H9 (cell line): ENCODE results near the gene ESPNL. TPM values are rescaled to one million over a fixed set of nuclear protein-coding genes. Genes with fewer than 3 reads are reported as not detected.

ENCODE experiments used
- DNase-seq: peaks from one replicate; pipeline ENCODE4 v3.0.0-alpha.2; 2017
- H2AFZ ChIP-seq: one replicate; pipeline ENCODE4 v1.6.1; 2013; ENCODE audit warnings: mild to moderate bottlenecking, low read length, control low read depth, moderate library complexity
- H2AK5ac ChIP-seq: 2 replicates; pipeline ENCODE4 v1.6.1; 2013; ENCODE audit warnings: low read length, control low read depth, mixed read lengths; ENCODE audit not compliant: insufficient read length
- H2BK120ac ChIP-seq: one replicate; pipeline ENCODE4 v1.6.1; 2013; ENCODE audit warnings: low read depth, mild to moderate bottlenecking, low read length, control low read depth, inconsistent platforms; ENCODE audit not compliant: poor library complexity, severe bottlenecking
- H2BK12ac ChIP-seq: 2 replicates; pipeline ENCODE4 v1.6.1; 2013; ENCODE audit warnings: low read length, control low read depth, mixed read lengths, low read depth; ENCODE audit not compliant: insufficient read length
- H2BK15ac ChIP-seq: 2 replicates; pipeline ENCODE4 v1.6.1; 2013; ENCODE audit warnings: low read depth, low read length, control low read depth
- H2BK20ac ChIP-seq: one replicate; pipeline ENCODE4 v1.6.1; 2013; ENCODE audit warnings: low read depth, mild to moderate bottlenecking, low read length, control low read depth, inconsistent platforms; ENCODE audit not compliant: poor library complexity, severe bottlenecking
- H2BK5ac ChIP-seq: 2 replicates; pipeline ENCODE4 v1.6.1; 2013; ENCODE audit warnings: low read length, control low read depth, mixed read lengths; ENCODE audit not compliant: insufficient read length
- H3K14ac ChIP-seq: 2 replicates; pipeline ENCODE4 v1.6.1; 2013; ENCODE audit warnings: low read length, control low read depth; ENCODE audit not compliant: insufficient read depth
- H3K18ac ChIP-seq: 2 replicates; pipeline ENCODE4 v1.6.1; 2013; ENCODE audit warnings: low read depth, mild to moderate bottlenecking, mixed read lengths, low read length, control low read depth; ENCODE audit not compliant: insufficient read length
- H3K23ac ChIP-seq: 2 replicates; pipeline ENCODE4 v1.6.1; 2013; ENCODE audit warnings: low read length, control low read depth, mixed read lengths, low read depth; ENCODE audit not compliant: insufficient read length
- H3K23me2 ChIP-seq: 2 replicates; pipeline ENCODE4 v1.6.1; 2013; ENCODE audit warnings: low read depth, mild to moderate bottlenecking, mixed read lengths, low read length, control low read depth; ENCODE audit not compliant: insufficient read length, poor library complexity, severe bottlenecking
- H3K27ac ChIP-seq: 2 replicates; pipeline ENCODE4 v1.5.1; 2013; ENCODE audit warnings: low read length, control low read depth, mixed read lengths, low read depth; ENCODE audit not compliant: insufficient read length
- H3K27me3 ChIP-seq: 2 replicates; pipeline ENCODE4 v1.6.1; 2013; ENCODE audit warnings: low read length, control low read depth, inconsistent platforms; ENCODE audit not compliant: insufficient read depth
- H3K4ac ChIP-seq: 2 replicates; pipeline ENCODE4 v1.6.1; 2013; ENCODE audit warnings: low read depth, mild to moderate bottlenecking, control low read depth, inconsistent platforms, low read length, moderate library complexity
- H3K4me1 ChIP-seq: 2 replicates; pipeline ENCODE4 v1.6.1; 2013; ENCODE audit warnings: low read length, control low read depth, inconsistent platforms; ENCODE audit not compliant: insufficient read depth
- H3K4me2 ChIP-seq: 2 replicates; pipeline ENCODE4 v1.6.1; 2013; ENCODE audit warnings: low read length, control low read depth, mixed read lengths; ENCODE audit not compliant: insufficient read length, insufficient read depth
- H3K56ac ChIP-seq: 2 replicates; pipeline ENCODE4 v1.6.1; 2013; ENCODE audit warnings: low read depth, mild to moderate bottlenecking, mixed read lengths, low read length, control low read depth; ENCODE audit not compliant: insufficient read length
- H3K79me1 ChIP-seq: 2 replicates; pipeline ENCODE4 v1.6.1; 2013; ENCODE audit warnings: low read depth, mild to moderate bottlenecking, moderate library complexity, low read length, control low read depth, inconsistent platforms; ENCODE audit not compliant: insufficient read depth, poor library complexity, severe bottlenecking
- H3K79me2 ChIP-seq: 2 replicates; pipeline ENCODE4 v1.6.1; 2013; ENCODE audit warnings: low read length, control low read depth, inconsistent platforms; ENCODE audit not compliant: insufficient read depth
- H3K9ac ChIP-seq: 2 replicates; pipeline ENCODE4 v1.6.1; 2013; ENCODE audit warnings: low read length, control low read depth, mixed read lengths; ENCODE audit not compliant: insufficient read length; ENCODE audit errors: extremely low read depth
- H3K9me3 ChIP-seq: one replicate; pipeline ENCODE4 v1.6.1; 2013; ENCODE audit warnings: low read depth, low read length, inconsistent platforms; ENCODE audit not compliant: control insufficient read depth
- H3T11ph ChIP-seq: one replicate; pipeline ENCODE4 v1.6.1; 2013; ENCODE audit warnings: mild to moderate bottlenecking, low read length, control low read depth, inconsistent platforms
- H4K20me1 ChIP-seq: one replicate; pipeline ENCODE4 v1.6.1; 2013; ENCODE audit not compliant: control insufficient read depth, insufficient read length, insufficient read depth
- H4K5ac ChIP-seq: 2 replicates; pipeline ENCODE4 v1.6.1; 2013; ENCODE audit warnings: low read depth, mild to moderate bottlenecking, mixed read lengths, low read length, control low read depth; ENCODE audit not compliant: insufficient read length
- H4K8ac ChIP-seq: replicated peaks from 2 replicates; pipeline ENCODE4 v1.6.1; 2013; ENCODE audit warnings: low read length, control low read depth, mixed read lengths, low read depth; ENCODE audit not compliant: insufficient read length
- H4K91ac ChIP-seq: 2 replicates; pipeline ENCODE4 v1.6.1; 2013; ENCODE audit warnings: low read depth, mild to moderate bottlenecking, moderate library complexity, mixed read lengths, low read length, control low read depth; ENCODE audit not compliant: insufficient read length
- H3K27ac Mint-ChIP-seq, 3 experiments: 2 replicates in 2 of 3; 3 replicates in 1 of 3; pipeline ENCODE4 v1.8.0; 2020 to 2021; ENCODE audit warnings: mixed read lengths in 3 of 3, mild to moderate bottlenecking in 1 of 3, moderate library complexity in 1 of 3
- H3K27me3 Mint-ChIP-seq: 2 replicates; pipeline ENCODE4 v1.8.0; 2021; ENCODE audit warnings: low read depth, mild to moderate bottlenecking, moderate library complexity, mixed read lengths
- H3K36me3 Mint-ChIP-seq, 3 experiments: 2 replicates in 2 of 3; 3 replicates in 1 of 3; pipeline ENCODE4 v1.8.0; 2020 to 2021; ENCODE audit warnings: low read depth in 3 of 3, mixed read lengths in 3 of 3; ENCODE audit not compliant: insufficient read depth in 1 of 3
- H3K4me1 Mint-ChIP-seq, 2 experiments: 2 replicates each; pipeline ENCODE4 v1.8.0; 2020; ENCODE audit warnings: mixed read lengths in 2 of 2
- H3K4me3 Mint-ChIP-seq, 2 experiments: 2 replicates in 1 of 2; 3 replicates in 1 of 2; pipeline ENCODE4 v1.8.0; 2020 to 2021; ENCODE audit warnings: mild to moderate bottlenecking in 2 of 2, mixed read lengths in 2 of 2, moderate library complexity in 1 of 2
- H3K9me3 Mint-ChIP-seq, 2 experiments: 2 replicates in 1 of 2; 3 replicates in 1 of 2; pipeline ENCODE4 v1.8.0; 2020; ENCODE audit warnings: mild to moderate bottlenecking in 2 of 2, mixed read lengths in 2 of 2, moderate library complexity in 1 of 2
- CTCF ChIP-seq: fragments of 200-600 bp; sonication (generic); conservative IDR thresholded peaks from 3 replicates; pipeline ENCODE4 v1.8.0; 2021; ENCODE audit warnings: antibody characterized with exemption, mild to moderate bottlenecking
- WGBS: extraction: QIAGEN DNeasy Blood & Tissue Kit; methylation state at CpG from one replicate; pipeline ENCODE4 v1.1.7; 2013; ENCODE audit warnings: missing lambda C conversion rate, low lambda C conversion rate, mixed read lengths; ENCODE audit not compliant: insufficient read length; ENCODE audit errors: extremely low coverage; 5-methylcytosine and 5-hydroxymethylcytosine counted together
- total RNA-seq: library from RNA; stranded (reverse); gene quantifications from 2 replicates; pipeline ENCODE4 v1.2.1, GENCODE V29; 2021

The ESPNL gene
- total RNA-seq, 1 experiment from 2014 or later = 0.17 TPM

DNA sequence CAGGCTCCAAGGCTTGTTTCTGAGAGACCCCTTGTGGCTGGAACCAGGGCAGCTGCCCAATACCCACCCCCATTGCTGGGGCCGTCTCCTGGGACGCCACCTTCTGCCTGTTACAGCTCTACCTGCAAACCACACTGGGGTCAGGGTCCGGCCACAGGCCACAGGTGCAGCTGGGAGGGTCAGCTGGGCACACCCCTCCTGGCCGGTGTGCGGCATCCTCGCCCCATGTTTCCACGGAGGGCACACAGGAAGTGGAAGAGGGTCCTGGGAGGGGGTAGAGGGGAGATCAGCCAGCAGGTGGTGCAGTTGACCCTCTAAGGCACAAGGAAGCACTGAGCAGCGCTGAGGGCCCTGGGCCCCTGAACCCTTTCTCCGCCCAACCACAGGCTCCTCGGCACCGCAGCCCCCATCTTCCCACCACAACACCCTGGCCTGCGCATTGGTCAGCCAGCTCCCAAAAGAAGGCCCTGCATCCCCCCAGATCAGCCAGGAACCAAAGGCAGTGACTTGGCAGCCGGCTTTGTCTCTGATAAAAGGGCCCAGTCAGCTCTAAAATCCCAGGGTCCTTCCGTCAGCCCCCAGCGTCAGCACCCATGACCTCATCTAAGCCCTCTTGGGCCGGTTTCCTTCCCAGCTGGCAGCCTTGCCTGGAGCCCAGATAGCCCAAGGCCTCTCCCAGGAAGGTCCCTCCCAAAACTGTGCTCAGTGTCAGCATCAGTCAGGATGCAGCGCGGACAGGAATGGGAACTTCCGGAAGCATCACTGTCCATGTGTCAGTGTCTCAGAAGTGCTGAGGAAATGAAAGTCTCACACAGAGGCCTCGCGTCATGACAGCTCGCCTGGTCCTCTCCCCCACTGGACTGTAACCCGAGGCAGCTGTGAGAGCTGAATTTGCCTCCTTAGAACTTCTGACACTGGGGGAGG is 60.3 kb downstream of the ESPNL start:
- Mint-ChIP-seq H3K36me3 (no peaks in the 10 kb centered on the region; a peak in 1 of 7 replicates), H3K27me3 (peaks cover 60% of the 10 kb centered on the region), H3K9me3 (peaks cover 0 to 4% of the 10 kb centered on the region in 2 experiments; a peak in 1 of 5 replicates), H3K4me3 (peak overlapping the region in 1 of 2 experiments; percentile 79; a peak in 2 of 5 replicates), H3K4me1 (peaks cover 13 to 18% of the 10 kb centered on the region in 2 experiments), H3K27ac (no peak overlapping the region; a peak in 1 of 7 replicates)
- no peaks in the 10 kb centered on the region for H3K9me3 ChIP-seq
- no peak overlapping the region for H3K18ac ChIP-seq
- no peak overlapping the region for H2BK12ac ChIP-seq
- peaks cover 15% of the 10 kb centered on the region; the same call in 1 of the 2 replicates for H3K27me3 ChIP-seq
- DNase-seq = peak; percentile 77
- no peak overlapping the region for H2BK20ac ChIP-seq
- H4K20me1 ChIP-seq = no peaks in the 10 kb centered on the region
- no peak overlapping the region for H2AFZ ChIP-seq
- no peak overlapping the region for H3T11ph ChIP-seq
- peak; percentile 59; the same call in 2 of the 3 replicates for TF ChIP-seq CTCF
- no peak overlapping the region for H4K5ac ChIP-seq
- H3K9ac ChIP-seq = no peak overlapping the region
- H3K14ac ChIP-seq = no peak overlapping the region
- no peak overlapping the region for H3K56ac ChIP-seq
- H2BK5ac ChIP-seq = no peak overlapping the region
- no peak overlapping the region for H3K23ac ChIP-seq
- H3K4me2 ChIP-seq = no peak overlapping the region
- no peaks in the 10 kb centered on the region for H3K79me2 ChIP-seq
- H3K27ac ChIP-seq = no peak overlapping the region
- no peaks in the 10 kb centered on the region for H3K4me1 ChIP-seq
- no peak overlapping the region for H3K4ac ChIP-seq
- H2BK15ac ChIP-seq = no peak overlapping the region
- H2BK120ac ChIP-seq = no peak overlapping the region
- peaks cover 10% of the 10 kb centered on the region for H3K23me2 ChIP-seq
- no peak overlapping the region for H4K91ac ChIP-seq
- no peak overlapping the region for H2AK5ac ChIP-seq
- no peaks in the 10 kb centered on the region for H3K79me1 ChIP-seq
- WGBS = no CpG with 5 or more reads among the region's 23 CpGs
- no peak overlapping the region for H4K8ac ChIP-seq
